CD14-positive monocyte (primary cell): ENCODE measurements around the gene EEPD1. TPM values are rescaled to one million over a fixed set of nuclear protein-coding genes. Genes with fewer than 3 reads are reported as not detected.

ENCODE experiments used
- DNase-seq, 3 donors: peaks; one replicate each; pipeline ENCODE4 v3.0.0-alpha.2; 2011 to 2022
- H2AFZ ChIP-seq: 2 replicates; pipeline ENCODE4 v1.6.0; 2012; ENCODE audit warnings: mild to moderate bottlenecking, low read depth, low read length, inconsistent platforms; ENCODE audit not compliant: insufficient read depth, poor library complexity, severe bottlenecking
- H3K27ac ChIP-seq, 2 donors: 1 replicate in 1 of 2; 2 replicates in 1 of 2; pipeline ENCODE4 v1.5.1; 2012 to 2013; ENCODE audit warnings: low read length in 2 of 2, control low read depth in 1 of 2, inconsistent platforms in 1 of 2, low read depth in 1 of 2, mild to moderate bottlenecking in 1 of 2
- H3K27me3 ChIP-seq, 2 donors: one replicate each; pipeline versions ENCODE4 v1.6.0 to v1.6.1; 2011 to 2013; ENCODE audit warnings: low read length in 2 of 2; ENCODE audit not compliant: control insufficient read depth in 2 of 2, insufficient read depth in 2 of 2
- H3K36me3 ChIP-seq, 2 donors: replicated peaks in 1 of 2; 1 replicate in 1 of 2; 2 replicates in 1 of 2; pipeline versions ENCODE4 v1.5.1 to v1.6.1; 2012 to 2013; ENCODE audit warnings: low read length in 2 of 2, control low read depth in 1 of 2, inconsistent platforms in 1 of 2, mild to moderate bottlenecking in 1 of 2; ENCODE audit not compliant: insufficient read depth in 2 of 2, control insufficient read depth in 1 of 2
- H3K4me1 ChIP-seq, 2 donors: 1 replicate in 1 of 2; 2 replicates in 1 of 2; pipeline versions ENCODE4 v1.5.1 to v1.6.1; 2012 to 2013; ENCODE audit warnings: low read length in 2 of 2, control low read depth in 1 of 2, inconsistent platforms in 1 of 2, mild to moderate bottlenecking in 1 of 2, moderate library complexity in 1 of 2; ENCODE audit not compliant: insufficient read depth in 2 of 2, control insufficient read depth in 1 of 2
- H3K4me2 ChIP-seq: replicated peaks from 2 replicates; pipeline ENCODE3; 2012; ENCODE audit warnings: low read length, moderate library complexity, mild to moderate bottlenecking; ENCODE audit not compliant: poor library complexity, severe bottlenecking; ENCODE audit errors: extremely low read depth
- H3K4me3 ChIP-seq, 3 experiments: fragments of 200-600 bp in 1 of 3; sonication (generic) in 1 of 3; replicated peaks in 1 of 3; 1 replicate in 2 of 3; 2 replicates in 1 of 3; pipeline ENCODE4 v1.5.1; 2011 to 2013; ENCODE audit warnings: low read length in 3 of 3, mild to moderate bottlenecking in 3 of 3, control low read depth in 2 of 3, low read depth in 2 of 3, inconsistent platforms in 1 of 3, moderate library complexity in 1 of 3
- H3K79me2 ChIP-seq: 2 replicates; pipeline ENCODE4 v1.6.0; 2012; ENCODE audit warnings: mild to moderate bottlenecking, control low read depth, inconsistent platforms, low read length, moderate library complexity; ENCODE audit not compliant: insufficient read depth
- H3K9ac ChIP-seq: 2 replicates; pipeline ENCODE4 v1.6.0; 2017; ENCODE audit warnings: low read length, mild to moderate bottlenecking; ENCODE audit not compliant: insufficient read depth, poor library complexity, severe bottlenecking
- H3K9me3 ChIP-seq, 2 donors: replicated peaks in 1 of 2; 1 replicate in 1 of 2; 2 replicates in 1 of 2; pipeline versions ENCODE4 v1.5.1 to v1.6.1; 2012 to 2013; ENCODE audit warnings: low read length in 2 of 2, control low read depth in 1 of 2; ENCODE audit not compliant: control insufficient read depth in 1 of 2, insufficient read depth in 1 of 2
- H4K20me1 ChIP-seq: 2 replicates; pipeline ENCODE4 v1.6.0; 2012; ENCODE audit warnings: mild to moderate bottlenecking, low read length, control low read depth, moderate library complexity; ENCODE audit not compliant: insufficient read depth
- H3K27ac Mint-ChIP-seq, 7 donors: one replicate each; pipeline ENCODE4 v1.8.0; 2020; ENCODE audit warnings: mild to moderate bottlenecking in 7 of 7, mixed read lengths in 7 of 7, moderate library complexity in 6 of 7, inconsistent platforms in 2 of 7
- H3K27me3 Mint-ChIP-seq, 3 donors: one replicate each; pipeline ENCODE4 v1.8.0; 2021 to 2022; ENCODE audit warnings: low read depth in 3 of 3, mild to moderate bottlenecking in 3 of 3, mixed read lengths in 3 of 3, moderate library complexity in 3 of 3, inconsistent platforms in 1 of 3
- H3K36me3 Mint-ChIP-seq, 2 donors: one replicate each; pipeline ENCODE4 v1.8.0; 2020; ENCODE audit warnings: mixed read lengths in 2 of 2, inconsistent platforms in 1 of 2, mild to moderate bottlenecking in 1 of 2
- H3K4me1 Mint-ChIP-seq: one replicate; pipeline ENCODE4 v1.8.0; 2020; ENCODE audit warnings: mild to moderate bottlenecking, mixed read lengths
- H3K4me3 Mint-ChIP-seq, 2 donors: one replicate each; pipeline ENCODE4 v1.8.0; 2020; ENCODE audit warnings: mild to moderate bottlenecking in 2 of 2, mixed read lengths in 2 of 2, moderate library complexity in 1 of 2
- H3K9me3 Mint-ChIP-seq, 7 donors: one replicate each; pipeline ENCODE4 v1.8.0; 2020 to 2022; ENCODE audit warnings: mixed read lengths in 7 of 7, mild to moderate bottlenecking in 6 of 7, moderate library complexity in 6 of 7, inconsistent platforms in 2 of 7
- CTCF ChIP-seq: fragments of 200-600 bp; IDR thresholded peaks from one replicate; pipeline ENCODE4 v1.8.0; 2022; ENCODE audit warnings: antibody characterized with exemption, mild to moderate bottlenecking
- WGBS: methylation state at CpG from one replicate; pipeline ENCODE4 v1.1.5; 2013; ENCODE audit warnings: missing lambda C conversion rate; ENCODE audit not compliant: insufficient coverage; 5-methylcytosine and 5-hydroxymethylcytosine counted together
- intact Hi-C, 2 donors: fragments of 100-400 bp; cut with micrococcal nuclease; formaldehyde crosslinking; loops; one replicate each; pipeline versions ENCODE4 v1.15.0 to v1.15.1; 2023
- polyA plus RNA-seq, 3 donors: library from polyadenylated mRNA; depleted of rRNA in 1 of 3; unstranded in 2 of 3; stranded (reverse) in 1 of 3; fragments of 300-500 nt in 2 of 3; fragments of >200 nt in 1 of 3; fragmentation: Illumina TruSeq in 2 of 3; gene quantifications; 1 replicate in 2 of 3; 2 replicates in 1 of 3; pipeline ENCODE4 v1.2.3, GENCODE V29; 2012 to 2021

The EEPD1 gene
- polyA plus RNA-seq, 3 donors, result 8.6 to 14.4 (median 12.6) TPM

- Mint-ChIP-seq H3K9me3 (peaks cover 0 to 2% (median 0%) of the 10 kb centered on the region in 7 donors), H3K4me1 (peaks cover 57% of the 10 kb centered on the region), H3K27ac (peak overlapping the region; percentile 95 to 98 (median 96)), H3K36me3 (peaks cover 31 to 35% of the 10 kb centered on the region in 2 donors), H3K4me3 (peak overlapping the region in 1 of 2 donors; percentile 21), H3K27me3 (peaks cover 0 to 9% (median 1%) of the 10 kb centered on the region in 3 donors)
- peak overlapping the region in 1 of 3 experiments; percentile 19 for H3K4me3 ChIP-seq
- H3K36me3 ChIP-seq, result no peaks in the 10 kb centered on the region
- H3K27me3 ChIP-seq, result no peaks in the 10 kb centered on the region
- WGBS, result 97% methylated on average over 5 of the region's 7 CpGs
- peak overlapping the region; percentile 76 to 96 for H3K27ac ChIP-seq
- no peaks in the 10 kb centered on the region for H4K20me1 ChIP-seq
- no peak for DNase-seq
- no peak overlapping the region for H2AFZ ChIP-seq
- peaks cover 47% of the 10 kb centered on the region in 2 donors for H3K4me1 ChIP-seq
- H3K9ac ChIP-seq, result peak overlapping the region; percentile 50
- no peaks in the 10 kb centered on the region for H3K9me3 ChIP-seq
- TF ChIP-seq CTCF, result no peak
- peak overlapping the region; percentile 8 for H3K4me2 ChIP-seq
- H3K79me2 ChIP-seq, result peaks cover 3% of the 10 kb centered on the region
- intact Hi-C loops, result loop anchor here (5.0 to 10.0 kb wide), 5 partner anchors 36 to 94 kb away; no protein-coding TSS in a partner anchor
Measured at GRCh38 chr7:36192877-36193276, 39.8 kb downstream of the EEPD1 start.

- 74% methylated on average over 2 of the region's 4 CpGs for WGBS
- Histone ChIP-seq H3K36me3 (no peaks in the 10 kb centered on the region), H3K27me3 (no peaks in the 10 kb centered on the region), H3K4me1 (peaks cover 28 to 35% of the 10 kb centered on the region in 2 donors), H3K4me3 (no peak overlapping the region), H3K27ac (no peak overlapping the region), H3K9me3 (no peaks in the 10 kb centered on the region), H3K9ac (no peak overlapping the region), H4K20me1 (peaks cover 16% of the 10 kb centered on the region), H3K4me2 (no peak overlapping the region), H3K79me2 (no peaks in the 10 kb centered on the region), H2AFZ (no peak overlapping the region)
- no peak for TF ChIP-seq CTCF
- peaks cover 0 to 5% (median 2%) of the 10 kb centered on the region in 3 donors for H3K27me3 Mint-ChIP-seq
- DNase-seq, result peak in 1 of 3 donors; percentile 23
- intact Hi-C loops, result loop anchor here in 1 of 2 donors (10.0 kb wide), 1 partner anchor 84 kb away; no protein-coding TSS in a partner anchor
- peaks cover 18 to 35% of the 10 kb centered on the region in 2 donors for H3K36me3 Mint-ChIP-seq
- H3K9me3 Mint-ChIP-seq, result peaks cover 0 to 2% (median 0%) of the 10 kb centered on the region in 7 donors
- peaks cover 46% of the 10 kb centered on the region for H3K4me1 Mint-ChIP-seq
- no peak overlapping the region for H3K4me3 Mint-ChIP-seq
- H3K27ac Mint-ChIP-seq, result peak overlapping the region in 1 of 7 donors; percentile 22
Measured at GRCh38 chr7:36198854-36199266, 45.8 kb downstream of the EEPD1 start.
